ENCODE measurements around the gene PLP1. TPM values are rescaled to one million over a fixed set of nuclear protein-coding genes. Genes with fewer than 3 reads are reported as not detected.

The PLP1 gene
- total and polyA plus RNA-seq, 2 of the 8 experiments (the other 6 are each of a cell fraction or from before 2014, with no cell fraction given) = 49.2 to 218 TPM

DNA sequence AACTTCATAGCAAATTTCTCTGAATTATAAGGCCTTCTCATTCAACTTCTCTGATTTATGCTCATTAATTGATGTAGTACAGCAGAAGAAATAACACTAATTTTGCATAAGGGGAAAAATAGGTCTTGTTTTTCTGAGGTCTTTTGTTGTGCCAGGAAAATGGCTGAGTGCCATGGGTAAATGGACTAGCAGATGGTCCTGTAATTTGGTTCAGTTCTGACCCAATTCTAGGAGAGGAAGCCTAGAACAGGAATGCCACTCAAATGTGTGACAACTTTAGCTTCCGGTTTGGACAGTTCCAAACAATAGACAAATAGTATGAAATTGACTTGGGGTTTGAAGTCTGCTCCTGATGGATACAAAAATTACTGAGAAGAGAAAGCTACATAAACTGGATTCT is 49.2 kb downstream of the PLP1 start (continued):
- TF ChIP-seq FOSL1 (IDR thresholded peaks at IDR 0.05; ENCODE audit: insufficient read depth, low read depth, low read length) (no peak), RNF2 (IDR thresholded peaks at IDR 0.05; ENCODE audit: borderline replicate concordance, low read depth, low read length, missing control alignments, poor library complexity, severe bottlenecking) (no peak), TEAD4 (IDR thresholded peaks at IDR 0.05; ENCODE audit: low read depth, low read length) (no peak)
